OCI-LY1 (cell line): ENCODE measurements around the gene OPN3.

Source experiments
- H2AFZ ChIP-seq: fragments of 200-600 bp; sonication (generic), shearing (Covaris generic); 2 replicates; pipeline ENCODE4 v1.6.0; 2014; ENCODE audit warnings: antibody characterized with exemption, mild to moderate bottlenecking, low read length
- H3F3A ChIP-seq: fragments of 200-600 bp; sonication (generic), shearing (Covaris generic); 2 replicates; pipeline ENCODE4 v1.6.0; 2014; ENCODE audit warnings: mild to moderate bottlenecking, antibody characterized with exemption, low read length, moderate library complexity; ENCODE audit not compliant: insufficient read depth
- H3K27ac ChIP-seq: fragments of 200-600 bp; sonication (generic); 2 replicates; pipeline ENCODE4 v1.5.1; 2014; ENCODE audit warnings: low read length, mixed run types, mild to moderate bottlenecking, low read depth; ENCODE audit not compliant: poor library complexity, severe bottlenecking
- H3K27me3 ChIP-seq: fragments of 200-600 bp; sonication (generic); 2 replicates; pipeline ENCODE4 v1.6.0; 2014; ENCODE audit warnings: antibody characterized with exemption, mild to moderate bottlenecking, low read length, moderate library complexity; ENCODE audit not compliant: insufficient read depth
- H3K36me3 ChIP-seq: fragments of 200-600 bp; sonication (generic); 2 replicates; pipeline ENCODE4 v1.6.1; 2014; ENCODE audit warnings: mild to moderate bottlenecking, antibody characterized with exemption, low read length, moderate library complexity, mixed read lengths; ENCODE audit not compliant: insufficient read depth
- H3K4me1 ChIP-seq: fragments of 200-600 bp; sonication (generic); 2 replicates; pipeline ENCODE4 v1.5.1; 2014; ENCODE audit warnings: mild to moderate bottlenecking, low read length, moderate library complexity; ENCODE audit not compliant: insufficient read depth, severe bottlenecking
- H3K4me2 ChIP-seq: fragments of 200-600 bp; sonication (generic), shearing (Covaris generic); 2 replicates; pipeline ENCODE4 v1.6.1; 2014; ENCODE audit warnings: low read length
- H3K4me3 ChIP-seq: fragments of 200-600 bp; sonication (generic); 2 replicates; pipeline ENCODE4 v1.5.1; 2014; ENCODE audit warnings: low read length, low read depth, mild to moderate bottlenecking, mixed read lengths; ENCODE audit not compliant: poor library complexity, severe bottlenecking
- H3K79me2 ChIP-seq: fragments of 200-600 bp; shearing (Covaris generic); 2 replicates; pipeline ENCODE4 v1.6.1; 2016; ENCODE audit warnings: mixed run types, low read length, mixed read lengths; ENCODE audit not compliant: insufficient read depth
- H3K9ac ChIP-seq: fragments of 200-600 bp; sonication (generic), shearing (Covaris generic); 2 replicates; pipeline ENCODE4 v1.6.1; 2014; ENCODE audit warnings: mild to moderate bottlenecking, low read length, mixed read lengths
- H3K9me2 ChIP-seq: fragments of 200-600 bp; sonication (generic), shearing (Covaris generic); 2 replicates; pipeline ENCODE4 v1.6.1; 2014; ENCODE audit warnings: low read depth, mild to moderate bottlenecking, low read length, mixed read lengths
- H3K9me3 ChIP-seq: fragments of 200-600 bp; shearing (Covaris generic); 2 replicates; pipeline ENCODE4 v1.6.1; 2014; ENCODE audit warnings: low read length, mixed read lengths
- H4K20me1 ChIP-seq: fragments of 200-600 bp; sonication (generic), shearing (Covaris generic); 2 replicates; pipeline ENCODE4 v1.6.0; 2016; ENCODE audit warnings: mild to moderate bottlenecking, low read length; ENCODE audit not compliant: insufficient read depth
- EZH2 ChIP-seq: fragments of 200-600 bp; sonication (generic), shearing (Covaris generic); IDR thresholded peaks from 2 replicates; pipeline ENCODE4 v1.8.0; 2017; ENCODE audit warnings: borderline replicate concordance, mixed run types, mild to moderate bottlenecking, antibody characterized with exemption, low read length, moderate library complexity, mixed read lengths
- TF ChIP-seq, protein P1 (sequence below): fragments of 200-600 bp; sonication (generic), shearing (Covaris generic); IDR thresholded peaks from 2 replicates; pipeline ENCODE4 v1.5.1; 2017; ENCODE audit warnings: mild to moderate bottlenecking, antibody characterized with exemption, low read length, moderate library complexity, mixed read lengths

The OPN3 gene

GRCh38 chr1:241560849-241561187, 79.4 kb downstream of the OPN3 start:
- Histone ChIP-seq H3K9me2 (no peaks in the 10 kb centered on the region), H3K27ac (no peak overlapping the region), H3K36me3 (no peaks in the 10 kb centered on the region; the same call in 1 of the 2 replicates), H3K4me1 (peaks cover 3% of the 10 kb centered on the region), H3F3A (no peaks in the 10 kb centered on the region), H2AFZ (no peak overlapping the region), H4K20me1 (no peaks in the 10 kb centered on the region), H3K4me2 (no peak overlapping the region), H3K79me2 (no peaks in the 10 kb centered on the region), H3K9me3 (no peaks in the 10 kb centered on the region), H3K9ac (no peak overlapping the region), H3K27me3 (no peaks in the 10 kb centered on the region), H3K4me3 (no peak overlapping the region)
- TF ChIP-seq EZH2: no peak
- TF ChIP-seq, protein P1, sequence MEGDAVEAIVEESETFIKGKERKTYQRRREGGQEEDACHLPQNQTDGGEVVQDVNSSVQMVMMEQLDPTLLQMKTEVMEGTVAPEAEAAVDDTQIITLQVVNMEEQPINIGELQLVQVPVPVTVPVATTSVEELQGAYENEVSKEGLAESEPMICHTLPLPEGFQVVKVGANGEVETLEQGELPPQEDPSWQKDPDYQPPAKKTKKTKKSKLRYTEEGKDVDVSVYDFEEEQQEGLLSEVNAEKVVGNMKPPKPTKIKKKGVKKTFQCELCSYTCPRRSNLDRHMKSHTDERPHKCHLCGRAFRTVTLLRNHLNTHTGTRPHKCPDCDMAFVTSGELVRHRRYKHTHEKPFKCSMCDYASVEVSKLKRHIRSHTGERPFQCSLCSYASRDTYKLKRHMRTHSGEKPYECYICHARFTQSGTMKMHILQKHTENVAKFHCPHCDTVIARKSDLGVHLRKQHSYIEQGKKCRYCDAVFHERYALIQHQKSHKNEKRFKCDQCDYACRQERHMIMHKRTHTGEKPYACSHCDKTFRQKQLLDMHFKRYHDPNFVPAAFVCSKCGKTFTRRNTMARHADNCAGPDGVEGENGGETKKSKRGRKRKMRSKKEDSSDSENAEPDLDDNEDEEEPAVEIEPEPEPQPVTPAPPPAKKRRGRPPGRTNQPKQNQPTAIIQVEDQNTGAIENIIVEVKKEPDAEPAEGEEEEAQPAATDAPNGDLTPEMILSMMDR: no peak

DNA sequence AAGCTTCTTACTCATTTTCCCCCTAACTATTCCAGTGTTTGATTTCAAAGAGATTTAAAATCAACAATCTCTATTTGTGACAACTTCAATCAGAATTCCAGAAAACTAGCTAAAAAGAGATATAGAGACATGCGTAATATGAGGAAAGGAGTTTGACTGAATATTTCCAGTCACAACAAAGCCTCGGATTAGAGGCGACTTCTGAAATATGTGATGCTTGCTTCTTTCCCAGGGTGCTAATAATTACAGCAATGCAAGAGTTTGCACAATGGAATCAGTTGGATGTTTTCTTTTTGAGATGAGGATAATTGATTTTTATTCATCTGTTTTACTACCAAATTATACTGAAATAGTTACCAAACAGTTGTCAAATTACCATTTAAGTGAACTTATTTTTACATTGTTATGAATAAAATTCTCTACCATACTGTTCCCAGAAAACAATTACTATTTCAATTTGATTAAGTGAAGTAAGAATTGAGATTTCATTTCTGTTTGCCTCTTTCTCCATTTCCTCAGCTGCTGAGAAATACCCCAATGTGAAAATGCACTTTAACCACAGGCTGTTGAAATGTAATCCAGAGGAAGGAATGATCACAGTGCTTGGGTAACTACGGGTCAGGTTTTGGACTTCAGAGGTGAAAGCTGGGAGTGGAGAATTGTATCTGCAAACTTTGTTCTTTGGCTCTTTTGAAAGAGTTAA, 79.9 kb downstream of the OPN3 start:
- Histone ChIP-seq H3K9ac (no peak overlapping the region), H3K27ac (no peak overlapping the region), H3K36me3 (no peaks in the 10 kb centered on the region; the same call in 1 of the 2 replicates), H3K79me2 (no peaks in the 10 kb centered on the region), H3K4me1 (peaks cover 3% of the 10 kb centered on the region), H2AFZ (no peak overlapping the region), H3F3A (no peaks in the 10 kb centered on the region), H4K20me1 (no peaks in the 10 kb centered on the region), H3K4me3 (no peak overlapping the region), H3K4me2 (no peak overlapping the region), H3K9me2 (no peaks in the 10 kb centered on the region), H3K27me3 (no peaks in the 10 kb centered on the region), H3K9me3 (no peaks in the 10 kb centered on the region)
- TF ChIP-seq, protein P1: no peak
- TF ChIP-seq EZH2: no peak

DNA sequence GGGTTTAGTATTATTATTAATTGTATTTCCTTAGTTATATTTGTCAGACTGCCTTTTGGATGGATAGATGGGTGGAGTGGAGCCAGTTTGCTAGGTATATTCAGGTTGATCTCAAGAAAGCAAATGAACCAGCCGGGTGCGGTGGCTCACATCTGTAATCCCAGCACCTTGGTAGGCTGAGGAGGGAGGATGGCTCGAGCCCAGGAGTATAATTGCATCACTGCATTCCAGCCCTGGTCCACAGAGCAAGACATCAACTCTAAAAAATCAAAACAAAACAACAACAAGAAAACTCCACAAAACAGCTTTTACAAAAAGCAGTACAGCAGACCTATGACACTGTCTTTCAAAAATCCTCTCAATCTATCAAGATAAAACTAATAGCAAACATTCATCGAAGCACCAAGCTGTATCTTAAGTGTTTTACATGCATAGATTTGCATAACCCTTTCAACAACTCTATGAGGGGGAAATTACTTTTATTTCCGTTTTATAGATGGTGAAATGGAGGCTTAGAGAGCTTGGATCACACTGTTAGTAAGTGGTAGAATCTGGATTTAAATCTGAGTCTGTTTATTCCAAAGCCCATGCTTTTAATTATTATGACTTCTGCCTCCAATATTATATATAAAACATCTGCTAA, 82.5 kb downstream of the OPN3 start:
- Histone ChIP-seq H3K36me3 (no peaks in the 10 kb centered on the region; the same call in 1 of the 2 replicates), H3K4me2 (no peak overlapping the region)

More for the DNA sequence above, 82.5 kb downstream of the OPN3 start:
- H3K9ac ChIP-seq: no peak overlapping the region
- no peak overlapping the region for H2AFZ ChIP-seq
- no peaks in the 10 kb centered on the region for H3K27me3 ChIP-seq
- no peaks in the 10 kb centered on the region for H3K79me2 ChIP-seq
- H4K20me1 ChIP-seq: no peaks in the 10 kb centered on the region
- no peak overlapping the region for H3K4me3 ChIP-seq
- H3K9me2 ChIP-seq: no peaks in the 10 kb centered on the region
- H3K4me1 ChIP-seq: peaks cover 20% of the 10 kb centered on the region
- H3F3A ChIP-seq: no peaks in the 10 kb centered on the region
- no peaks in the 10 kb centered on the region for H3K9me3 ChIP-seq
- no peak overlapping the region for H3K27ac ChIP-seq
- TF ChIP-seq EZH2: no peak
- TF ChIP-seq, protein P1: no peak
